ENCODE data around the gene SPSB2.
"Not testable (repeated sequence)": the region's sequence is repeated elsewhere in the genome, so short reads cannot be mapped to it uniquely, and the experiment has no call there.

GRCh38 chr12:6888794-6889193 lies 15.7 kb upstream of the SPSB2 start:
- TF ChIP-seq TAF1 (IDR thresholded peaks at IDR 0.05; ENCODE audit: borderline replicate concordance, low read depth, low read length); RAD21 (IDR thresholded peaks at IDR 0.05; ENCODE audit: low read length); GABPA (IDR thresholded peaks at IDR 0.05; ENCODE audit: low read depth); SMC3 (IDR thresholded peaks at IDR 0.05; ENCODE audit: low read depth, low read length); TCF12 (IDR thresholded peaks at IDR 0.05); CTCF (IDR thresholded peaks at IDR 0.05); POLR2AphosphoS5 (IDR thresholded peaks at IDR 0.05; ENCODE audit: low read depth, low read length); RCOR1 (IDR thresholded peaks at IDR 0.05; ENCODE audit: low read length); EP300 (IDR thresholded peaks at IDR 0.05; ENCODE audit: borderline replicate concordance in 1 of 2, low read depth in 1 of 2, low read length in 1 of 2); RXRA (IDR thresholded peaks at IDR 0.05; ENCODE audit: borderline replicate concordance, low read depth): not testable (repeated sequence)
- TF ChIP-seq, protein P1, sequence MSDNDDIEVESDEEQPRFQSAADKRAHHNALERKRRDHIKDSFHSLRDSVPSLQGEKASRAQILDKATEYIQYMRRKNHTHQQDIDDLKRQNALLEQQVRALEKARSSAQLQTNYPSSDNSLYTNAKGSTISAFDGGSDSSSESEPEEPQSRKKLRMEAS (IDR thresholded peaks at IDR 0.05; ENCODE audit: low read depth) = not testable (repeated sequence)

Data from SK-N-SH (cell line).